ENCODE measurements around the gene ANKS3.
A peak's percentile ranks its signal among the peaks of the same experiment; 100 is the strongest.

Gene ANKS3

DNA sequence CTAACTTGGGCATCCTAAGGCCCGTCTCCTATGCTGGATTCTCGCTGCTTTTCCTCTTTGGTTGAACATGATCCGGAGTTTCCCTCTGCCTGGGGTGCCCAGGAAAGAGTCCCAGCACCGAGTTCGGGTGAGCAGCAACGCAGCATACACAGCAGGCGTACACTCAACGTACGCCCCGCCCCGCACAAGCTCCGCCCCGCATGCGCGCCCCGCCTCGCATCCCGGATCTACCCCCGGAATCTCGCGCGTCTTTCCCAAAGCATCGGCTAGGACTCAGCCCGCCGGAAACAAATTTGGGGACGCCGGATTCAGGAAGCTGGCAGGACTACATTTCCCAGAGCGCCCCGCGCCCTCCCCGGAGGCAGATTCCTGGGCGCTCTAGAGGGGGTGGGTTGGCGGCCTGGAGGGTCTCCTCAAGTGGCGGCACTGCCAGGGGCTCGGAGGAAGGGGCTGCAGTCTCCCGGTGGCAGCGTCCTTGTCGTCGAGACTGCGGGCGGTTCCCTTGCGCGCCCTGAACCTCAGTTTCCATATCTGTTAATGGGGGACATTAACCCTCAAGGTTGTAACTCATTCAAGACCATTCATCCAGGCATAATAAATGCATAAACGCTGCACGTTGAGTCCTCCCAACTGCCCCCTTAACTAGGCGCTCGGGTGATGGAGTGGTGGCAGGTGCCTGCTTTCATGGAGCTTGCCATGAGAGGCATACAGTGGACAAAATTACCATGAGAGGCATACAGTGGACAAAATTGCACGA is 34.7 kb upstream of the ANKS3 start:
- peak; percentile 95 for DNase-seq (ENCODE audit: extremely low spot score)
- TF ChIP-seq TARDBP (IDR thresholded peaks at IDR 0.05), result no peak
- TF ChIP-seq ELF4 (IDR thresholded peaks at IDR 0.05), result peak; percentile 52
- CTCF ChIA-PET, result interaction anchor here (0.7 kb wide), 1 partner anchor 29 kb away, joined by 3 read pairs; no protein-coding TSS in a partner anchor
- POLR2A ChIA-PET, result interaction anchor here (1.0 to 3.1 kb wide), 11 partner anchors 11 to 176 kb away, joined by 3 to 19 read pairs (median 4); partner anchors contain the start of genes ANKS3, DNAAF8, NUDT16L1 and ROGDI

DNA sequence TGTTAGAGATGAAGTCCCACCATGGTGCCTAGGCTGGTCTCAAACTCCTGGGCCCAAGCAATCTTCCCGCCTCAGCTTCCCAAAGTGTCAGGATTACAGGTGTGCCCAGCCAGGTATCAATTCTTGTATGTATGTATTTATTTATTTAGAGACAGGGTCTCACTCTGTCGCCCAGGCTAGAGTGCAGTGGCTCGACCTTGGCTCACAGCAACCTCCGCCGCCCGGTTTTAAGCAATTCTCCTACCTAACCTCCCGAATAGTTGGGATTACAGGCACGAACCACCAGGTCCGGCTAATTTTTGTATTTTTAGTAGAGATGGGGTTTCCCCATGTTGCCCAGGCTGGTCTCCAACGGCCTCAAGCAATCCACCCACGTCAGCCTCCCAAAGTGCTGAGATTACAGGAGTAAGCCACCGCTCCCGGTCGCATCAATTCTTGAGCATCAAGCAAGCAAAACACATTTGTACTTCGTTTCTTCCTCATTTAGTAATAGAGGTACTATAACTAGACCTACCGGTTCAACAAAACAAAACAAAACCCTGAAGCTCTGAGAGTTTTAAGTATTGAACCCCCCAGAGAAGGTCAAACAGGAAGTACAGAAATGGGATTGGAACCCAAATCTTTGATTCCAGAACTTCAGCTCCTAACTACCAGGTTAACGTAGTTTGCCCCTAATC is 33.9 kb upstream of the ANKS3 start:
- POLR2A ChIA-PET, result interaction anchor here (1.0 to 3.1 kb wide), 10 partner anchors 12 to 177 kb away, joined by 3 to 19 read pairs (median 4); partner anchors contain the start of genes ANKS3, DNAAF8, ROGDI and SEPTIN12
- CTCF ChIA-PET, result no interaction called here
- DNase-seq (ENCODE audit: extremely low spot score), result no peak

DNA sequence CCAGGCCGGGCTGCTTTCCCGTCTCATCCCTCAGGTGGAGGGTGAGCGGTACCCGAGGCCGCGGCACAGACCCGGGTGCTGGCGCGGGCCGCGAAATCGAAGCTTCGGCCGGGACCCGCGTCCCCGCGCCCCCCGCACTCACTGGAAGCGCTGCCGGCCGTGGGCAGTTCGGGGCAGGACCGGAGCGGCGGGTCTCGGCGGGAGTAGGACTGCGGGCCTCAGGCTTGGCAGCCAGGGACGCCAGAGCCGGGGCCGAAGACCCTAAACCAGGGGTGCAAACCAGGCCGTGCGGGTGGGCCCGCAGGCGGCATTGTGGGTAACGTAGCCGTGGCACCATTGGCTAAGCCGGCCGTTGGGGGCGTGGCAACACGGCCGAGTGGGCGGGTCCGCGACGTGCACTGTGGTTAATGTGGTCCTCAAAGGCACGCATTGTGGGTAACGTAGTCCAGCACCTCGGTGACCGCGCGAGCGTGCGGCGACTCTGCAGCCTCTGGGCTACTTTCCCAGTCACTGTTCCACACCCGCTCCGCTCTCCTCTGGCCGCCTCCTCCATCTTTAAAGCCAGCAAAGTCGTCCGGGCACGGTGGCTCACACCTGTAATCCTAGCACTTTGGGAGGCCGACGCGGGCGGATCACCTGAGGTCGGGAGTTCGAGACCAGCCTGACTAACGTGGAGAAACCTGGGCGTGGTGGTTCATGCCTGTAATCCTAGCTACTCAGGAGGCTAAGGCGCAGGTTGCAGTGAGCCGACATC is 33.0 kb upstream of the ANKS3 start, which contains the start of gene ZNF500:
Gene ZNF500 (minus strand): TSS at position 288 of the 754 bp plus-strand sequence. CDS start 1,184 bp downstream, outside the sequence.
- CTCF ChIA-PET, result no interaction called here
- POLR2A ChIA-PET, result interaction anchor here (1.3 to 3.1 kb wide), 2 partner anchors 32 to 36 kb away, joined by 3 to 18 read pairs; partner anchors contain the start of genes DNAAF8 and ROGDI
- peak; percentile 96 for DNase-seq (ENCODE audit: extremely low spot score)
- TF ChIP-seq ARNT (IDR thresholded peaks at IDR 0.05) (no peak), FOXK2 (IDR thresholded peaks at IDR 0.05) (no peak), SUZ12 (IDR thresholded peaks at IDR 0.05) (no peak), CTBP1 (IDR thresholded peaks at IDR 0.05; ENCODE audit: borderline replicate concordance) (no peak), ELF4 (IDR thresholded peaks at IDR 0.05) (no peak), FOXM1 (IDR thresholded peaks at IDR 0.05; ENCODE audit: borderline replicate concordance) (no peak), NFRKB (IDR thresholded peaks at IDR 0.05) (no peak), L3MBTL2 (conservative IDR thresholded peaks at IDR 0.05) (peak; percentile 63; the same call in 1 of the 2 replicates), SP1 (IDR thresholded peaks at IDR 0.05) (peak; percentile 58; the same call in 1 of the 2 replicates), HDGF (IDR thresholded peaks at IDR 0.05; ENCODE audit: borderline replicate concordance) (no peak), TARDBP (IDR thresholded peaks at IDR 0.05) (no peak), ZNF384 (IDR thresholded peaks at IDR 0.05) (no peak), FOXA1 (IDR thresholded peaks at IDR 0.05) (no peak), BHLHE40 (IDR thresholded peaks at IDR 0.05; ENCODE audit: borderline replicate concordance) (no peak), LEF1 (IDR thresholded peaks at IDR 0.05; ENCODE audit: borderline replicate concordance) (no peak)
- TF ChIP-seq, protein P1, sequence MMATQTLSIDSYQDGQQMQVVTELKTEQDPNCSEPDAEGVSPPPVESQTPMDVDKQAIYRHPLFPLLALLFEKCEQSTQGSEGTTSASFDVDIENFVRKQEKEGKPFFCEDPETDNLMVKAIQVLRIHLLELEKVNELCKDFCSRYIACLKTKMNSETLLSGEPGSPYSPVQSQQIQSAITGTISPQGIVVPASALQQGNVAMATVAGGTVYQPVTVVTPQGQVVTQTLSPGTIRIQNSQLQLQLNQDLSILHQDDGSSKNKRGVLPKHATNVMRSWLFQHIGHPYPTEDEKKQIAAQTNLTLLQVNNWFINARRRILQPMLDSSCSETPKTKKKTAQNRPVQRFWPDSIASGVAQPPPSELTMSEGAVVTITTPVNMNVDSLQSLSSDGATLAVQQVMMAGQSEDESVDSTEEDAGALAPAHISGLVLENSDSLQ (IDR thresholded peaks at IDR 0.05), result no peak

More for the DNA sequence above, 33.9 kb upstream of the ANKS3 start:
- TF ChIP-seq FOXK2 (IDR thresholded peaks at IDR 0.05) (no peak), L3MBTL2 (conservative IDR thresholded peaks at IDR 0.05) (no peak), CTBP1 (IDR thresholded peaks at IDR 0.05; ENCODE audit: borderline replicate concordance) (no peak), ZNF384 (IDR thresholded peaks at IDR 0.05) (no peak), ARNT (IDR thresholded peaks at IDR 0.05) (no peak), SUZ12 (IDR thresholded peaks at IDR 0.05) (no peak), BHLHE40 (IDR thresholded peaks at IDR 0.05; ENCODE audit: borderline replicate concordance) (no peak), ELF4 (IDR thresholded peaks at IDR 0.05) (no peak), HDGF (IDR thresholded peaks at IDR 0.05; ENCODE audit: borderline replicate concordance) (no peak), NFRKB (IDR thresholded peaks at IDR 0.05) (no peak), FOXA1 (IDR thresholded peaks at IDR 0.05) (no peak), LEF1 (IDR thresholded peaks at IDR 0.05; ENCODE audit: borderline replicate concordance) (no peak), SP1 (IDR thresholded peaks at IDR 0.05) (no peak), TARDBP (IDR thresholded peaks at IDR 0.05) (no peak), FOXM1 (IDR thresholded peaks at IDR 0.05; ENCODE audit: borderline replicate concordance) (no peak)
- TF ChIP-seq, protein P1 (IDR thresholded peaks at IDR 0.05), result no peak

DNA sequence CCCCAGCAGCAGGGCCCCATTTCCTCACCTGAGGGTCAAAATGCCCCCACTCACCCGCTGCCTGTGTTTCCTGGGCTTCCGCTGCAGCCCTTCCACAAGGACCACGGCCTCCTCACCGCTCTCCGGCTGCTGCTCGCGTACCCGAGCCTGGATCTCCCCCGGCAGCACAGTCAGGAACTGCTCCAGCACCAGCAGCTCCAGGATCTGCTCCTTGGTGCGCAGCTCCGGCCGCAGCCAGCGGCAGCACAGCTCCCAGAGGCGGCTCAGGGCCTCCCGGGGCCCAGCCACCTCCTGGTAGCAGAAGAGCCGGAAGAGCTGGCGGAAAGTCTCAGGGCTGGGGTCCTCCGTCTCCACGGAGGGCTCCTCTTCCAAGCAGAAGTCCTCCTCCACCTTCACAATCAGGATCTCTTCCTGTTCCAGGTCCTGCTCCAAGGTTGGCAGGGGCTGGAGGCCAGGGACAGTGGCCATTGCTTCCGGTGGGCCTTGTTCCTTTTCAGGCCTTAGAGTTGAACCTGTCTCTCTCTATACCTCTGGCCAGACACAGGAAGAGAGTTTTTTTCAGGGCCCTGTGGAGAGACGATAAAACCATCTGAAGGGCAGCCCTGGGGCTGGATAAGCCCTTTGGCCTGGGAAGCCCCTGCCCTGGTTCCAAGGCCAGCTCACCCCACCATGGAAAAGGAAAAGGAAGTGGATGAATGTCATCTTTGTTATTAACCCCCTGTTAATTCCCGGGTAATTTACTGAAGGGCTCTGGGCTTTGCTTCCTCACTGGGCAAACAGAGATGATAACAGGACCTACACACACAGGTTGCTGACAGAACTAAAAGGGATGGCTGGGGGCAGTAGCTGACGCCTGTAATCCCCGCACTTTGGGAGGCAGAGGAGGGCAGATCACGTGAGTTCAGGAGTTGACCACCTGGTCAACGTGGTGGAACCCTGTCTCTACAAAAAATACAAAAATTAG is 31.7 kb upstream of the ANKS3 start:
- DNase-seq (ENCODE audit: extremely low spot score), result no peak
- TF ChIP-seq SUZ12 (IDR thresholded peaks at IDR 0.05) (no peak), L3MBTL2 (conservative IDR thresholded peaks at IDR 0.05) (no peak)
- TF ChIP-seq, protein P1 (IDR thresholded peaks at IDR 0.05), result no peak
- POLR2A ChIA-PET, result interaction anchor here (1.3 kb wide), 1 partner anchor 31 kb away, joined by 3 read pairs; the partner anchor contains the start of gene DNAAF8
- CTCF ChIA-PET, result no interaction called here

Data from HEK293T (cell line).